Measurements from ENCODE around the gene ZNF579. TPM values are rescaled to one million over a fixed set of nuclear protein-coding genes. Genes with fewer than 3 reads are reported as not detected.

Gene ZNF579
- total and polyA plus RNA-seq, 7 donors, result 4.2 to 81.6 (median 22.9) TPM

GRCh38 chr19:55544776-55545439 lies 35.7 kb downstream of the ZNF579 start:
- no peak overlapping the region for H3K4me3 ChIP-seq
- no peak for TF ChIP-seq CTCF (IDR thresholded peaks at IDR 0.05)
- H3K36me3 ChIP-seq (ENCODE audit: insufficient read depth in 1 of 2, low read depth in 1 of 2), result no peaks in the 10 kb centered on the region
- H3K27me3 ChIP-seq (ENCODE audit: insufficient read depth in 3 of 3, low read length in 2 of 3), result no peaks in the 10 kb centered on the region
- peak in 1 of 2 donors; percentile 70 for DNase-seq
- intact Hi-C loops (cut with DNase I), result loop anchor here in 1 of 2 donors (5.0 kb wide), 1 partner anchor 52 kb away; the partner anchor contains the start of gene FIZ1
- no peaks in the 10 kb centered on the region for H3K9me3 ChIP-seq
- H3K27ac ChIP-seq, result peak overlapping the region; percentile 94
- peak; percentile 11 to 37 (median 17) for ATAC-seq
- 72 to 76% (median 75%) methylated on average over 22 to 23 of the region's 23 CpGs for WGBS, 3 donors
- peaks cover 43% of the 10 kb centered on the region for H3K4me1 ChIP-seq

- DNase-seq (no peak), ATAC-seq (no peak)
- Histone ChIP-seq H3K4me1 (peaks cover 34% of the 10 kb centered on the region), H3K27ac (no peak overlapping the region), H3K4me3 (no peak overlapping the region), H3K27me3 (ENCODE audit: insufficient read depth in 3 of 3, low read length in 2 of 3) (no peaks in the 10 kb centered on the region), H3K36me3 (ENCODE audit: insufficient read depth in 1 of 2, low read depth in 1 of 2) (no peaks in the 10 kb centered on the region), H3K9me3 (no peaks in the 10 kb centered on the region)
- TF ChIP-seq CTCF (IDR thresholded peaks at IDR 0.05), result no peak
- 88 to 91% (median 89%) methylated on average over 15 of the region's 15 CpGs for WGBS, 3 donors
- intact Hi-C loops (cut with DNase I), result no loop called here
Measured at GRCh38 chr19:55544014-55544413, 36.6 kb downstream of the ZNF579 start.

GRCh38 chr19:55543567-55543966 lies 37.1 kb downstream of the ZNF579 start:
- intact Hi-C loops (cut with DNase I), result loop anchor here in 1 of 2 donors (2.0 kb wide), 1 partner anchor 17 kb away; no protein-coding TSS in a partner anchor
- ATAC-seq, result no peak
- 75 to 84% (median 81%) methylated on average over 5 of the region's 5 CpGs for WGBS, 3 donors
- TF ChIP-seq CTCF (IDR thresholded peaks at IDR 0.05), result no peak
- no peak overlapping the region for H3K27ac ChIP-seq
- no peaks in the 10 kb centered on the region for H3K36me3 ChIP-seq (ENCODE audit: insufficient read depth in 1 of 2, low read depth in 1 of 2)
- no peak for DNase-seq
- H3K27me3 ChIP-seq (ENCODE audit: insufficient read depth in 3 of 3, low read length in 2 of 3), result no peaks in the 10 kb centered on the region
- H3K4me1 ChIP-seq, result peaks cover 30% of the 10 kb centered on the region
- H3K4me3 ChIP-seq, result no peak overlapping the region
- H3K9me3 ChIP-seq, result no peaks in the 10 kb centered on the region

- Histone ChIP-seq H3K36me3 (ENCODE audit: insufficient read depth in 1 of 2, low read depth in 1 of 2) (no peaks in the 10 kb centered on the region), H3K4me3 (no peak overlapping the region), H3K27me3 (ENCODE audit: insufficient read depth in 3 of 3, low read length in 2 of 3) (no peaks in the 10 kb centered on the region), H3K4me1 (peaks cover 21% of the 10 kb centered on the region), H3K9me3 (no peaks in the 10 kb centered on the region), H3K27ac (no peak overlapping the region)
- DNase-seq (no peak), ATAC-seq (no peak)
- intact Hi-C loops (cut with DNase I), result loop anchor here in 1 of 2 donors (2.0 kb wide), 1 partner anchor 16 kb away; no protein-coding TSS in a partner anchor
- TF ChIP-seq CTCF (IDR thresholded peaks at IDR 0.05), result no peak
- WGBS, 3 donors, result 93 to 95% (median 94%) methylated on average over 7 of the region's 7 CpGs
Measured at GRCh38 chr19:55542292-55542855, 38.3 kb downstream of the ZNF579 start.
